WERI-Rb-1 (cell line): ENCODE data around the gene SULT4A1.
A peak's percentile ranks its signal among the peaks of the same experiment; 100 is the strongest.

Experiments
- DNase-seq: peaks from one replicate; pipeline ENCODE4 v3.0.0-alpha.2; 2020
- H3K27ac ChIP-seq: fragments of 250-450 bp; sonication (Bioruptor Pico); 2 replicates; pipeline ENCODE4 v1.5.1; 2020; ENCODE audit warnings: mild to moderate bottlenecking, moderate library complexity
- H3K27me3 ChIP-seq: fragments of 250-450 bp; sonication (Bioruptor Pico); 2 replicates; pipeline ENCODE4 v1.5.1; 2021; ENCODE audit warnings: mild to moderate bottlenecking, low read depth, moderate library complexity; ENCODE audit not compliant: insufficient read depth, severe bottlenecking
- H3K36me3 ChIP-seq: fragments of 250-450 bp; sonication (Bioruptor Pico); 2 replicates; pipeline ENCODE4 v1.5.1; 2020; ENCODE audit warnings: mild to moderate bottlenecking, moderate library complexity
- H3K4me3 ChIP-seq: 2 replicates; pipeline ENCODE4 v1.5.1; 2011; ENCODE audit warnings: low read depth, mild to moderate bottlenecking, control low read depth, low read length
- H3K9me3 ChIP-seq: fragments of 250-450 bp; sonication (Bioruptor Pico); 2 replicates; pipeline ENCODE4 v1.5.1; 2021; ENCODE audit warnings: mild to moderate bottlenecking, moderate library complexity; ENCODE audit not compliant: severe bottlenecking
- CTCF ChIP-seq: IDR thresholded peaks from 2 replicates; pipeline ENCODE4 v1.5.1; 2011; ENCODE audit warnings: low read depth, mild to moderate bottlenecking, control low read depth, inconsistent platforms, low read length

Gene SULT4A1

DNA sequence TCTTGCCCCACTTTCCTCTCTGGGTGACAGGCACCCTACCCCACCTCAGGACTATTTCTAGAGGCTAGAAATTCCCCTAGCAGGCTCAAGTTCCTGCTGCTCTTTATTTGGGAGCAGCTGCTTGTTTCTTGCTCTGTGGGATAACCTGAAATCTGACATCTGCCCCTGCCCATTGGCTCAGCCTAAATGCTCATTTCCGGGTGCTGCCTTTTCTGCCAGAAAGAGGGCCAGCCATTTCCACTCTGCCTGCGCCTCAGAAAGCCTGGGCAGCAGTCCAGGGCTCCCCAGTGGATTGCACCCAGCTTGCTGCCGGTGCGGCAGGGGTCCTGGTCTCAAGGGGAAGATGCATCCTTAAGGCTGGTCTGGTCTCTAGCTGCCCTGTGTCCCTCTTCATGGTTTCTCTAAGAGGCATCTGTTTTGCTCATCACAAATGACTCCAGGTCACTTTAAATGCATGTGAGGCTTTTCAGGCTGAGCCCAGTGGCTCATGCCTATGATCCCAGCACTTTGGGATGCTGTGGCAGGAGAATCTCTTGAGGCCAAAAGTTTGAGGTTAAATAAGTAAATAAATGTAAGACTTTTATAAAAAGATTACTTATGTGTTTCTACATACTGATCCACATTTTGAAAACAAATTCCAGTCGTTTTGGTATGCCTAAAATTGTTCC is 39.8 kb upstream of the SULT4A1 start:
- Histone ChIP-seq H3K27me3 (no peaks in the 10 kb centered on the region), H3K36me3 (no peaks in the 10 kb centered on the region), H3K9me3 (peaks cover 3% of the 10 kb centered on the region), H3K27ac (no peak overlapping the region), H3K4me3 (no peak overlapping the region)
- no peak for DNase-seq
- no peak for TF ChIP-seq CTCF

DNA sequence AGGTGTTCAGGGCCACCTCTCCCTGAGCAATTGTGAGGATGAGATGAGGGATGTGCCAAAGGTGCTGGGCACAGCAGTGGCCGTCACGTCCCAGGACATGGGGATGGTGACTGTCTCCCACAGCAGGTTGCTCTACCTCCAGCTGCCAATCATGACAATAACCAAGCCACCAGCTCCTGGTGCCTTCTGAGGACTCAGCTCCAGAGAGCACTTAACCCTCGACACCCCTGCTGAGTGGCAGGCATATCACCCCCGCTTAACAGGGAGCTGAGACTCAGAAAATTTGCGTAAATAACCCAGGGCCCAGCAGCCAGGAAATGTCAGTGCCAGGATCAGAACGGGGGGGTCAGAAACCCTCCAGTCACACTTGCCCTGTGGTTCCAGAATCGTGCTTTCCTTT is 37.9 kb upstream of the SULT4A1 start:
- H3K9me3 ChIP-seq, result peaks cover 3% of the 10 kb centered on the region
- no peak overlapping the region for H3K27ac ChIP-seq
- no peak overlapping the region for H3K4me3 ChIP-seq
- no peak for DNase-seq
- no peaks in the 10 kb centered on the region for H3K27me3 ChIP-seq
- TF ChIP-seq CTCF, result no peak
- no peaks in the 10 kb centered on the region for H3K36me3 ChIP-seq

DNA sequence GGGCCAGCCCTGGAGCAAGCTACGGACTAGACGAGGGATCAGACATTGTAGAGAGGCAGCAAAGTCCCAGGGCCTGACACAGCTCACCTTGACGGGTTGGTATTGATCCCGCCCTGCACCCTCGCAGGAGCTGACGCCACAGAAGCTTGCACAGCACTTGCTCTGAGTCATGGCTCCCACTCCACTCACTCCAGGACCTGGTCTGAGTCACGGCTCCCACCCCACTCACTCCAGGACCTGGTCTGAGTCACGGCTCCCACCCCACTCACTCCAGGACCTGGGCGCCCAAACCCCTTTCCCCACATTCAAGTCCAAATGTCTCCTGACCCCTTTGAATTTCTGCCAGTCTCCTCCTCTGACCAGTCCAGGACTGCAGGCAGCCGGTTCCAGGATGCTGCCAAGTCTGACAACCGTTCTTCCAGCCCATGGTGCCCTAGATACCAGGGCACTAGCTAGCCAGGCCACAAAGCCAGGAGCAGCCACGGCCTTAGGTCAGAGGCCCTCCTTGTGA is 35.5 kb upstream of the SULT4A1 start:
- no peaks in the 10 kb centered on the region for H3K36me3 ChIP-seq
- DNase-seq, result no peak
- H3K27me3 ChIP-seq, result no peaks in the 10 kb centered on the region
- H3K9me3 ChIP-seq, result peaks cover 3% of the 10 kb centered on the region
- no peak overlapping the region for H3K4me3 ChIP-seq
- H3K27ac ChIP-seq, result no peak overlapping the region
- TF ChIP-seq CTCF, result no peak

DNA sequence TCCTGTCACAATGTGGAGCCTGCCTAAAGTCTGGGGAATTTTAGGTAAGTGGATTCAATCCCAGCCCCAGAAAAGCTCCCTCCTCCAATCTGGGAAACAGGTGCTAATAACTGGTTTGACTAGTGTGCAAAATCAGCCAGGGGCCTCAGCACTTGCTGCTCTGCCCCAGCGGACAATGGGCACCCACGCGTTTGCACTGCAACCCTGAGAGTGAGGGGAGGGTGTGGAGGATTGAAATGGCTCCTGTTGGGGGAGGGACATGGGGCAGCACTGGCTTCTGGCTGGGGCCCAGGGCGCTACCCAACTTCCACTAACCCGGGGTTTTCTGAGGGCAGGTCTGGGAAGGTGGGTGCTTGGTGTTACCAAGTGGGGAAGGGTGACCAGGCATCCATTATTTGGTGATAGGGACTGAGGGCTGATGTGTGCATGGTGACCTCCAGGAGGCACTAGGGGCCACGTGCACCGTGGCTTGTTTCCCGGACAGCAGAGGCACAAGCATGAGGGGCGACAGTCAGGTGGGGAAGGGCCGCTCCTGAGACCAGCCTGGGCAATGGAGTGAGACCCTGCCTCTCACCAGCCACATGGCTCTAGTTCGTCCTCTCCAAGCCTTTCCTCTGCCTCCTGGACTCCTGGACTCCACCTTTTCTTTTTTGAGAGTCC is 33.8 kb upstream of the SULT4A1 start:
- Histone ChIP-seq H3K36me3 (no peaks in the 10 kb centered on the region), H3K4me3 (no peak overlapping the region), H3K9me3 (peaks cover 3% of the 10 kb centered on the region), H3K27me3 (no peaks in the 10 kb centered on the region), H3K27ac (no peak overlapping the region)
- peak; percentile 50 for TF ChIP-seq CTCF
- DNase-seq, result no peak

- Histone ChIP-seq H3K4me3 (no peak overlapping the region), H3K36me3 (no peaks in the 10 kb centered on the region), H3K9me3 (no peaks in the 10 kb centered on the region), H3K27ac (no peak overlapping the region), H3K27me3 (no peaks in the 10 kb centered on the region)
- DNase-seq, result no peak
- no peak for TF ChIP-seq CTCF
Measured at GRCh38 chr22:43894122-43894521, 31.8 kb upstream of the SULT4A1 start.

DNA sequence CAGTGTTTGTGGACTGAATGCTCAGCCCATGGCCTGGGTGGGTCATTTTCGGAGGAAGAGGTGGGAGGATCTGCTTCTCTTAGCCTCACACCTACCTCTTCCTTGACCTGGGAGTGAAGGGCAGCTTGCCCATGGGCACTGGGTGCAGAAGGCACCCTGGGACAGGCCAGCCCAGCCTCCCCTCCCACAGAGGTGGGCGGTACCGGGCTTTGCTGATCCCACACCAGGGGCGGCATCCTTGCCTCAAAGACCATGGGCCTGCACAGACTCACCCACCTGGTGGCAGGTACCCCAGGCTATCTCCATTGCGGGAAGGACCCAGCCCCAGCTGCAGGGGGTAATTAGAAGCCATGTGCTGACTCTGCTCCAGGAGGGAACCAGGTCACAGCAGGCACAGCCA is 31.0 kb upstream of the SULT4A1 start:
- no peak overlapping the region for H3K4me3 ChIP-seq
- DNase-seq, result no peak
- TF ChIP-seq CTCF, result no peak
- H3K9me3 ChIP-seq, result no peaks in the 10 kb centered on the region
- no peak overlapping the region for H3K27ac ChIP-seq
- H3K27me3 ChIP-seq, result no peaks in the 10 kb centered on the region
- no peaks in the 10 kb centered on the region for H3K36me3 ChIP-seq
